GM23248 (cell line): ENCODE results near the gene AOPEP.

ENCODE experiments used
- EZH2 ChIP-seq: fragments of 200-600 bp; sonication (generic); IDR thresholded peaks from 2 replicates; pipeline ENCODE4 v1.6.1; 2018; ENCODE audit warnings: antibody characterized with exemption, mild to moderate bottlenecking; ENCODE audit not compliant: insufficient read depth, poor library complexity, severe bottlenecking
- EZH2phosphoT487 ChIP-seq: fragments of 200-600 bp; sonication (generic); IDR thresholded peaks from 2 replicates; pipeline ENCODE4 v1.6.1; 2018; ENCODE audit warnings: antibody characterized with exemption, moderate library complexity, mild to moderate bottlenecking, low read depth; ENCODE audit not compliant: insufficient read depth

DNA sequence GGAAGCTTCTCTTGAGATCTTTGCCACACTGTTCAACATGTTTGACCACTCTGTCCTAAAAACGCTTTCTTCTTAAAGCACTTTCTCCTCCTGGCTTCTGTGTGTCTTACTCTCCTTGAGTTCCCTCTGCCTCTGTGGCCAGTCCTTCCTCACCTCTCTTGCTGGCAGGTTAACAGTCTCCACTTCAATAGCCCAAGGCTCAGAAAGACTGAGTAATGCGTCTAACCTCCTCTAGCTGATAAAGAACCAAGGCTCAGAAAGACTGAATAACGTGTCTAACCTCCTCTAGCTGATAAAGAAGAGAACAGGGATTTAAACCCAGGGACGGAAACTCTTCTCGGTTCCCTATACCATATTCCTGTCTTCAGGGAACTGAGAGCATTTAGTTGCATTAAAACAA lies 205.2 kb downstream of the AOPEP start:
- TF ChIP-seq EZH2 (no peak), EZH2phosphoT487 (no peak)
